HEK293 (cell line): ENCODE measurements around the gene GPX1.

Experiments
- CTCF ChIA-PET: fragments of 350-600 bp; formaldehyde crosslinking; extraction: SDS; loops from one replicate; lab custom pipeline; 2021; ENCODE audit warnings: antibody characterized with exemption; lab: Yijun Ruan, JAX
- POLR2A ChIA-PET: fragments of 300-600 bp; formaldehyde crosslinking; extraction: SDS; loops from one replicate; lab custom pipeline; 2020; ENCODE audit warnings: antibody characterized with exemption, inconsistent platforms; lab: Yijun Ruan, JAX
- H3K27ac ChIP-seq: fragments of 200-500 bp; sonication (Bioruptor generic); 2 replicates; pipeline ENCODE4 v1.5.1; 2014; ENCODE audit warnings: low read depth, low read length, control low read depth, inconsistent platforms; ENCODE audit errors: extremely low read depth
- H3K36me3 ChIP-seq, 2 experiments: fragments of 200-500 bp in 1 of 2; sonication (Bioruptor generic) in 1 of 2; 1 replicate in 1 of 2; 2 replicates in 1 of 2; pipeline ENCODE4 v1.5.1; 2014 to 2017; ENCODE audit warnings: inconsistent platforms in 2 of 2, low read length in 2 of 2; ENCODE audit not compliant: control insufficient read depth in 2 of 2, insufficient read depth in 1 of 2
- H3K4me1 ChIP-seq: fragments of 200-500 bp; sonication (Bioruptor generic); 2 replicates; pipeline ENCODE4 v1.5.1; 2014; ENCODE audit warnings: mild to moderate bottlenecking, low read length, inconsistent platforms; ENCODE audit not compliant: control insufficient read depth, insufficient read depth
- H3K4me3 ChIP-seq: 2 replicates; pipeline ENCODE4 v1.5.1; 2011; ENCODE audit warnings: low read depth, mild to moderate bottlenecking, control low read depth, low read length, moderate library complexity
- H3K9me3 ChIP-seq: fragments of 200-500 bp; sonication (Bioruptor generic); 2 replicates; pipeline ENCODE4 v1.5.1; 2014; ENCODE audit warnings: low read depth, low read length, inconsistent platforms; ENCODE audit not compliant: control insufficient read depth, insufficient read depth
- ATF2 ChIP-seq: fragments of 450-650 bp; formaldehyde crosslinking; IDR thresholded peaks from 2 replicates; pipeline ENCODE4 v1.5.1; 2016; ENCODE audit warnings: missing biosample characterization, missing genetic modification characterization, low read depth
- GLI2 ChIP-seq: fragments of 450-650 bp; formaldehyde crosslinking; IDR thresholded peaks from 2 replicates; pipeline ENCODE4; 2017; ENCODE audit warnings: missing biosample characterization, missing genetic modification characterization, low read depth, borderline replicate concordance
- ZBTB1 ChIP-seq: fragments of 450-650 bp; formaldehyde crosslinking; IDR thresholded peaks from 2 replicates; pipeline ENCODE4 v1.5.1; 2016; ENCODE audit warnings: missing biosample characterization, missing genetic modification characterization
- ZBTB21 ChIP-seq: fragments of 450-650 bp; formaldehyde crosslinking; IDR thresholded peaks from 2 replicates; pipeline ENCODE4 v1.5.1; 2017; ENCODE audit warnings: missing biosample characterization, missing genetic modification characterization
- ZBTB48 ChIP-seq: fragments of 450-650 bp; formaldehyde crosslinking; IDR thresholded peaks from 2 replicates; pipeline ENCODE4 v1.5.1; 2016; ENCODE audit warnings: missing biosample characterization, missing genetic modification characterization
- ZFP3 ChIP-seq: fragments of 450-650 bp; formaldehyde crosslinking; IDR thresholded peaks from 2 replicates; pipeline ENCODE4 v1.5.1; 2016; ENCODE audit warnings: low read depth, missing biosample characterization, missing genetic modification characterization
- ZNF121 ChIP-seq: fragments of 450-650 bp; formaldehyde crosslinking; IDR thresholded peaks from 2 replicates; pipeline ENCODE4 v1.5.1; 2016; ENCODE audit warnings: missing biosample characterization, missing genetic modification characterization
- ZNF140 ChIP-seq: fragments of 450-650 bp; formaldehyde crosslinking; IDR thresholded peaks from 2 replicates; pipeline ENCODE4 v1.5.1; 2016; ENCODE audit warnings: missing biosample characterization, missing genetic modification characterization
- ZNF24 ChIP-seq: fragments of 450-650 bp; formaldehyde crosslinking; IDR thresholded peaks from 2 replicates; pipeline ENCODE4 v1.5.1; 2016; ENCODE audit warnings: missing biosample characterization, missing genetic modification characterization
- ZNF335 ChIP-seq: fragments of 450-650 bp; formaldehyde crosslinking; conservative IDR thresholded peaks from 2 replicates; pipeline ENCODE4 v1.5.1; 2016; ENCODE audit warnings: missing biosample characterization, missing genetic modification characterization
- ZNF391 ChIP-seq: fragments of 450-650 bp; formaldehyde crosslinking; IDR thresholded peaks from 2 replicates; pipeline ENCODE4 v1.5.1; 2016; ENCODE audit warnings: low read depth, missing biosample characterization, missing genetic modification characterization, borderline replicate concordance
- ZNF423 ChIP-seq: fragments of 450-650 bp; formaldehyde crosslinking; IDR thresholded peaks from 2 replicates; pipeline ENCODE4 v1.5.1; 2016; ENCODE audit warnings: missing biosample characterization, missing genetic modification characterization
- ZNF513 ChIP-seq: fragments of 450-650 bp; IDR thresholded peaks from 2 replicates; pipeline ENCODE4 v1.5.1; 2018; ENCODE audit warnings: missing biosample characterization, missing genetic modification characterization
- ZNF555 ChIP-seq: fragments of 450-650 bp; formaldehyde crosslinking; conservative IDR thresholded peaks from 2 replicates; pipeline ENCODE4 v1.5.1; 2017; ENCODE audit warnings: missing biosample characterization, mild to moderate bottlenecking, missing genetic modification characterization, inconsistent platforms
- ZNF560 ChIP-seq: fragments of 450-650 bp; formaldehyde crosslinking; IDR thresholded peaks from 2 replicates; pipeline ENCODE4 v1.5.1; 2017; ENCODE audit warnings: missing biosample characterization, missing genetic modification characterization, borderline replicate concordance
- ZNF747 ChIP-seq: fragments of 450-650 bp; formaldehyde crosslinking; IDR thresholded peaks from 2 replicates; pipeline ENCODE4 v1.5.1; 2016; ENCODE audit warnings: missing biosample characterization, missing genetic modification characterization
- ZNF791 ChIP-seq: fragments of 450-650 bp; formaldehyde crosslinking; IDR thresholded peaks from 2 replicates; pipeline ENCODE4 v1.5.1; 2016; ENCODE audit warnings: missing biosample characterization, missing genetic modification characterization
- ZSCAN30 ChIP-seq: fragments of 450-650 bp; IDR thresholded peaks from 2 replicates; pipeline ENCODE4 v1.5.1; 2018; ENCODE audit warnings: missing biosample characterization, mild to moderate bottlenecking, missing genetic modification characterization, moderate library complexity
- ZXDB ChIP-seq: fragments of 450-650 bp; formaldehyde crosslinking; IDR thresholded peaks from 2 replicates; pipeline ENCODE4 v1.5.1; 2016; ENCODE audit warnings: missing biosample characterization, missing genetic modification characterization

The GPX1 gene

GRCh38 chr3:49339581-49339940 lies 18.6 kb downstream of the GPX1 start:
- ChIA-PET POLR2A (interaction anchor here (0.5 to 2.4 kb wide), 16 partner anchors 11 to 1043 kb away, joined by 3 to 33 read pairs (median 4); partner anchors contain the start of genes DAG1, GPX1, NICN1 and RHOA), CTCF (interaction anchor here (0.5 to 1.7 kb wide), 13 partner anchors 18 to 651 kb away, joined by 3 to 9 read pairs (median 4); partner anchors contain the start of genes GPX1 and KLHDC8B)
- TF ChIP-seq ZBTB48 (tag by site-specific recombination) (peak; percentile 25; the same call in 1 of the 2 replicates), ZNF335 (tag by site-specific recombination) (peak; percentile 71), GLI2 (tag by site-specific recombination) (no peak), ZBTB21 (tag by site-specific recombination) (0 out of 2 replicates have a peak, but pooled peaks have one; percentile 15)
- Histone ChIP-seq H3K9me3 (no peaks in the 10 kb centered on the region), H3K4me1 (no peaks in the 10 kb centered on the region), H3K4me3 (peak overlapping the region; percentile 79), H3K36me3 (peaks cover 0 to 18% of the 10 kb centered on the region in 2 experiments; a peak in 2 of 3 replicates), H3K27ac (peak overlapping the region; percentile 88; the same call in 1 of the 2 replicates)

GRCh38 chr3:49333916-49334633 lies 24.1 kb downstream of the GPX1 start:
- no peak for TF ChIP-seq ZNF513 (tag by site-specific recombination)
- no peak for TF ChIP-seq ZBTB1 (tag by site-specific recombination)
- peak; percentile 44; the same call in 1 of the 2 replicates for TF ChIP-seq ZNF121 (tag by site-specific recombination)
- no peak for TF ChIP-seq ZNF24 (tag by site-specific recombination)
- TF ChIP-seq ZNF791 (tag by site-specific recombination): no peak
- ChIA-PET CTCF (no interaction called here), POLR2A (no interaction called here)
- peaks cover 5 to 58% of the 10 kb centered on the region in 2 experiments; a peak in 2 of 3 replicates for H3K36me3 ChIP-seq
- H3K4me3 ChIP-seq: no peak overlapping the region
- H3K4me1 ChIP-seq: no peaks in the 10 kb centered on the region
- H3K27ac ChIP-seq: no peak overlapping the region
- H3K9me3 ChIP-seq: no peaks in the 10 kb centered on the region

GRCh38 chr3:49333091-49333490 lies 25.1 kb downstream of the GPX1 start:
- Histone ChIP-seq H3K4me3 (no peak overlapping the region), H3K36me3 (peaks cover 5 to 58% of the 10 kb centered on the region in 2 experiments; a peak in 2 of 3 replicates), H3K9me3 (no peaks in the 10 kb centered on the region), H3K27ac (no peak overlapping the region), H3K4me1 (no peaks in the 10 kb centered on the region)
- TF ChIP-seq ZNF555 (tag by site-specific recombination) (no peak), ZNF140 (tag by site-specific recombination) (no peak), ZNF560 (no peak), ATF2 (tag by site-specific recombination) (no peak), ZSCAN30 (tag by site-specific recombination) (no peak), ZNF391 (no peak), ZNF747 (tag by site-specific recombination) (no peak), ZXDB (tag by site-specific recombination) (no peak), GLI2 (tag by site-specific recombination) (no peak), ZNF423 (tag by site-specific recombination) (no peak), ZFP3 (tag by site-specific recombination) (no peak)
- ChIA-PET POLR2A (interaction anchor here (0.6 kb wide), 1 partner anchor 12 kb away, joined by 5 read pairs; no protein-coding TSS in a partner anchor), CTCF (interaction anchor here (0.6 to 1.0 kb wide), 2 partner anchors 116 to 213 kb away, joined by 3 to 5 read pairs; no protein-coding TSS in a partner anchor)
